ENCODE data around the gene GRB10. TPM values are rescaled to one million over a fixed set of nuclear protein-coding genes. Genes with fewer than 3 reads are reported as not detected.
"Not testable (repeated sequence)": the region's sequence is repeated elsewhere in the genome, so short reads cannot be mapped to it uniquely, and the experiment has no call there.

Gene GRB10
- total RNA-seq, 1 experiment from 2014 or later, result 47.3 TPM

DNA sequence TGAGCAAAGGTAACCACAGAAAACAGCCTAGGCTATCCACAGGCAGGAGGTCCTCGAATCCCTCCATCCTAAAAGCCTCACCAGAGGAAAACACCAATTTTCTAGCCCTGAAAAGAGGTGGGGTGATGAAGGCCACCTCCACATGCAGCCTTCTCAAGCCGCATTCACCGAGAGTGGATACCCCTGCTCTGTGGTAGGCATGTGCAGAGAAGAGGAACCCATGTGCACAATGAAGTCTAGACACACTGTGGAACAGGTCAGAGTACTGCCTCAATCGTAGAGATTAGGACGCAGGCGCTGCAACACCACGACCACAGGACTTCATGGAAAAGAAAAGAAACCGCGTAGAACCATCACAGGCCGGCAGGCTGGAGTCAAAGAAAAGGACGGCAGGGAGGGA, 38.8 kb downstream of the GRB10 start:
- DNase-seq (ENCODE audit: low spot score), result no peak

GRCh38 chr7:50743016-50743415, 39.7 kb downstream of the GRB10 start:
- DNase-seq (ENCODE audit: low spot score), result no peak

DNA sequence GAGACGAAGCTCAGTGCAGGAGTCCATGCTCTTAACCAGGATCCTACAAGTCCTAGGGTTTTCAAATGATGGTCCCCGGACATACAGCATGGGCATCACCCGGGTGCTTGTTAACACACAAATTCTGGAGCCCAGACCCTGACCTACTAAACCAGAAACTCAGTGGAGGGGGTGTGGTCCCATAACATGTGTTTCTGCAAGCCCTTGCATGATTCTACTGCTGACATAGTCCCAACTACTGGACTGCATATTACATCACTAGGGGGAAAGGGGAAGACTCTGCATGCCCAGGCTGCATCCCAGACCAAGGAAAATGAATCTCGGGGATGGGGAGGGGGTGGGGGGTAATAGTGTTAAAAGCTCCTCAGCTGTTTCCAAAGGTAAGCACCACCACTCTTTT, 40.3 kb downstream of the GRB10 start:
- DNase-seq (ENCODE audit: low spot score), result no peak

- no peak for DNase-seq (ENCODE audit: low spot score)
Measured at GRCh38 chr7:50739744-50740435, 42.8 kb downstream of the GRB10 start.

DNA sequence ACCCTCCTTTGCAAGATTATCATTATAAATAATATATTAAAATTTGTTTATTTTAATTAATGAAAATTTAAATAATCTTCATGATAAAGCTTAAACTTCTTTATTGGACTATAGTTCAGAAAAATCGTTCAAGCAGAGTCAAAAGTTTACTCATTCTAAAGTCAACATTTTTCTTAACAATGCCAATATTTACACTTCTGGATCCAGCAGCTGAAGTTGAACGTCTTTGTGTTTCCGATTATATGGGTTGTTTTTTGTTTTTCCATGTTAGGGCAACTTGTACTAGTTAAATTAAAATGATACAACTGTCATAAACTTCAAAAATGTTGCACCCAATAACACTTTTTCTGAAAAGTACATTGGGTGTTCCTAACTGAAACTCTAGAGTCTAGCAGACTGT, 43.8 kb downstream of the GRB10 start:
- DNase-seq (ENCODE audit: low spot score), result no peak

- not testable (repeated sequence) for DNase-seq (ENCODE audit: low spot score)
Measured at GRCh38 chr7:50735836-50736235, 46.9 kb downstream of the GRB10 start.

GRCh38 chr7:50735333-50735732, 47.4 kb downstream of the GRB10 start:
- DNase-seq (ENCODE audit: low spot score), result no peak

- DNase-seq (ENCODE audit: low spot score), result no peak
Measured at GRCh38 chr7:50734246-50734645, 48.5 kb downstream of the GRB10 start.

DNA sequence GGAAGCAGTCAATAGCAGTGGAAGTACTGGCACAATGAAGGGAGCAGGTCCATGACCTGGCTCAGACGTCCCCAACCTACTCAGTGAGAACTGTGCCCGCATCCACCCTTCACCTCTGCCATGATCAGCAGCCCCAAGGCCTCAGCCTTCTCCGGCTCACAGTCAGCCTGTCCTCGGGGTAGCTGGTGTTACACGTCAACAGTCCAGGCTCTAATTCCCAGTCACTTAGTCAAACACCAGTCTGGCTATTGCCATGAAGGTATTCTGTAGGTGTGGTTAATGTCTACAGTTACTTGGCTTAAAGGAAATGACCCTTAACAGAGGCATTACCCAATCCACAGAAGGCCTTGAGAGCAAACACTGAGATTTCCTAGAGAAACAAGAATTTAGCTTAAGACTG, 49.1 kb downstream of the GRB10 start:
- DNase-seq (ENCODE audit: low spot score), result no peak

DNA sequence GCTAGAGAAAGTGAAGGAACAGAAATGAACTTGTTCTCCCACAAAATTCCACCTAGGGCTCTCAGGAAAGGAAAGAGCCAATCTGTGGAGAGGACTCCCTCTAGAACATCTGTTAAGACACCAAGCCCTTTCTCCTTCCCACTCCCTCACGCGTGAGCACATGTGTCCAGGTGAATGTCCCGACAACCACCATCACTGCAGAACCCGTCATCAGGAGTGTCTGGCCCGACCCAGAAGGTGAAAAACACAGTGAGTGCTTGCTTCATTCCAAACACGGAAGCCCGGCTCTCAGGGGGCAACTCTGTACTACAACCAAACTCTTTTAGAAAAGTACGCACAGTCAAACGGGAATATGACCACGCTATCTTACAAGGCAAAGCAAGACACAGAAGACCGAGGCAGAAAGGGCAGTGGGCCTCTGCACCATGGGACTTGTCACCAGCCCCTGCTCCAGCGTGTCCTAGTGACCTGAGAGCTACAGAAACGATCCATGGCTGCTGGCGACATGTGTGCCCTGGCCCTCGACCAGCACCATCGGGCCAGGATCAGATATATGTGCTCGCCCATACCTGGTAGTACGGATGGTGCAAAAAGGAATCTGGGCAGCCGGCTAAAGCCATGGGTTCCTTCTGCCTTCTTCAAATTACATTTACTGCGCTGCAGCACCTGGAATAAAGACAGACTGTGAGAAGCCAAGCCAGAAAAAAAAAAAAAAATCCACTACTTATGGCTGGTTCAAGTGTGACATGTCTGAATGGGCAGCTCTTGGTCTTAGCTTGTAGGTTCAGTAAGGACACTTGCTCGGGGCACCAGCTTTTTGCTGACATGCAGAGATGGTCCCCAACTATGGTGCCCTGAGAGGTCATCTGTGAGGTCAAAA, 50.8 kb downstream of the GRB10 start:
- DNase-seq (ENCODE audit: low spot score), result no peak

GRCh38 chr7:50730446-50731400, 52.0 kb downstream of the GRB10 start:
- no peak for DNase-seq (ENCODE audit: low spot score)

GRCh38 chr7:50729962-50730361, 52.7 kb downstream of the GRB10 start:
- no peak for DNase-seq (ENCODE audit: low spot score)

- no peak for DNase-seq (ENCODE audit: low spot score)
Measured at GRCh38 chr7:50728184-50728583, 54.5 kb downstream of the GRB10 start.

GRCh38 chr7:50727711-50728110, 55.0 kb downstream of the GRB10 start:
- no peak for DNase-seq (ENCODE audit: low spot score)

GRCh38 chr7:50727072-50727471, 55.6 kb downstream of the GRB10 start:
- DNase-seq (ENCODE audit: low spot score), result no peak

DNA sequence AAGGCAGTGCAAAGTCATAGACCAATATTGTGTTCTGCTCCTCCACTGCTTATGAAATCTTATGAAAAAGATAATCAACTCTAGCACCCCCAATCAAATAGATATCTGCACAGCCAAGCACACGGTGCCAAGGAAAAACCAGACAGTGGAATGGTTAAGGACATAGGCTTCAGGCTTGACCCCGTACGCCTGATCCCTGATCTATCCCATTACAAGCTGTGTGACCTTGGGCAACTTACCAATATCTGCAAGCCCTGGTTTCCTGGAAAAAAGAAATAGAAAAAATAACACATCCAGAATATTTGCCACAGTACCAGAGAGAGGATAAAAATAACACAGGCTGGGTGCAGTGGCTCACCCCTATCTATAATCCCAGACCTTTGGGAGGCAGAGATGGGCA, 56.9 kb downstream of the GRB10 start:
- DNase-seq (ENCODE audit: low spot score), result no peak

DNA sequence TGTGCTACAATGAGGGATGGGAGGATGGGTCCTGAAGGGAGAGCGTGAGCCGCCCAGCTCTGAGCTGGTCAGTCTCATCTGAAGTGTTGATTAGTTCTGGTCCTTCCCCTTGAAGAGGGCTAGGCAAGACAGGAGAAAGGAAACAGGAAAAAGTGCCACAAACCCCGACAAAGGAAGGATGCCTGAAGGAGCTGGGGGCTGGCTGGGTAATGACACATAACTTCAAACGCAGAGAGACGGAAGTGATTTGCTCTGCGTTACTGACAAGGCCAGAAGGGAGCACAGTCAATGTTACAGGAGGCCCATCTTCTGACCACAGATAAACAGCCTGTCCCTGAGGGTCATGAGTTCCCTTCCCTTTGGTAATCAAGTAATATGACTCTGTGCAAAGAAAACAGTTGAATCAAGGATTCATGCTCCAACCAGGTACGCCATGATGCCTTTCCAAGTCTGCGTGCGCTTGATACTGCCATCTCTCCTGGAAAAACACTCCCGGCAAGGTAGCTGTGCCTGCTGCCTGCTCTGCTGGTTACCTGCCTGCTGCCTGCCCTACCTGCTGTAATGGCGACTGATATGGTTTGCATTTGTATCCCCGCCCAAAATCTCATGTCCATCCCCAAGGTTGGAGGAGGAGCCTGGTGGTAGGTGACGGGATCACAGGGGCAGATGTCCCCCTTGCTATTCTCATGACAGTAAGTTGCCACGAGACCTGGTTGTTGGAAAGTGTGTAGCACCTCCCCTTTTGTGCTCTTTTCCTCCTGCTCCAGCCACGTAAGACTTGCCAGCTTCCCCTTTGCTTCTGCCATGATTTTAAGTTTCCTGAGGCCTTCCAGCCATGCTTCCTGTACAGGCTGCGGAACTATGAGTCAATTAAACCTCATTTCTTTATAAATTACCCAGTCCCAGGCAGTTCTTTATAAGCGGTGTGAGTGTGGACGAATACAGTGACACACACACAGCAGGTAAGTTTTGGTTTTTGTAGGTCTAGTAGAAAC, 57.9 kb downstream of the GRB10 start:
- DNase-seq (ENCODE audit: low spot score), result no peak

DNA sequence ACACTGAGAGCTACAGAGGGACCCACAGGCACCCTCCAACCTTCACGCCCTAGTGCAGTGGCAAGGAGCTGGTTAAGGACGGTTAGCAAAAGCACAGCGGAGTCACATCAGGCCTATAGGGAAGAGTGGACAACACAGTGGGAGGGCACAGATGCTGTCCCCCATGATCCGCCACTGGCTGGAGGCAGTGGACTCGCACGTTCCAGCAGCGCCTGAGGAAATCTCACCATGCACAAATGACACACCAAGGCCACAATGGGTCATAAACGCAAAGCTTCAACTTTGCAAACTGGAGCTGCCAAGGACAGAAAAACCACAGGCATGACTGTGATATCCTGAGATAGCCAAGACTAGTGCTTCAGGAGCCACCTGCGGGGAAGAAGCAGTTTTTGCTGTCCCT, 58.8 kb downstream of the GRB10 start:
- no peak for DNase-seq (ENCODE audit: low spot score)

DNA sequence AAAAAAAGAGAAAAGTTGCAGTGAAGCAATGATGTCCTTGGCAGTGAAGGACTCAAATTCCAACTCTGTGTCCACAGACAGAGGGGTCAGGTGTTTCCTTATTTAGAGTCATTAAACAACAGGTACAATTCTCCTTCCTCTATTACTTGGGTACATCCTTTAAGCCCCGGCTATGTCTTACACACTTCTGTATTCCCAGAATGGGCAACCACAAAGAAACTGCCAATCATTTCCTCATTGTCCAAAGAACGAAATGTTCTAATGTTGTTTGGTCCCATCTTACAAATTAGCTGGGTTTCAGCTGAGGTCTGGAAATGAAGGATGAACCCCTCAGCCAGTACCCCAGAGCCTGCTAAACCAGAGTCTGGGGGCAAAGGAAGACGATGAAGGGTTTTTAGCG, 59.5 kb downstream of the GRB10 start:
- no peak for DNase-seq (ENCODE audit: low spot score)

GRCh38 chr7:50721661-50722259, 60.9 kb downstream of the GRB10 start:
- no peak for DNase-seq (ENCODE audit: low spot score)

Measured in H4 (cell line).